Measurements from ENCODE around the gene NOTCH4. TPM values are rescaled to one million over a fixed set of nuclear protein-coding genes. Genes with fewer than 3 reads are reported as not detected.
A peak's percentile ranks its signal among the peaks of the same experiment; 100 is the strongest.
"Not testable (repeated sequence)": the region's sequence is repeated elsewhere in the genome, so short reads cannot be mapped to it uniquely, and the experiment has no call there.

Gene NOTCH4
- total RNA-seq, 2 experiments from 2014 or later: 0.47 to 0.53 TPM

- Mint-ChIP-seq H3K27me3 (peaks cover 2% of the 10 kb centered on the region), H3K27ac (no peak overlapping the region), H3K4me3 (no peak overlapping the region), H3K4me1 (ENCODE audit: low read depth) (peaks cover 19% of the 10 kb centered on the region), H3K36me3 (ENCODE audit: low read depth) (no peaks in the 10 kb centered on the region), H3K9me3 (peaks cover 2% of the 10 kb centered on the region)
- Histone ChIP-seq H3K27me3 (ENCODE audit: control insufficient read depth in 1 of 2, insufficient read depth in 2 of 2, low read length in 2 of 2) (no peaks in the 10 kb centered on the region), H3K36me3 (ENCODE audit: insufficient read depth, low read length) (no peaks in the 10 kb centered on the region), H3K4me3 (ENCODE audit: low read length) (no peak overlapping the region), H3K27ac (ENCODE audit: low read depth in 1 of 2, low read length in 2 of 2) (no peak overlapping the region), H3K9me3 (ENCODE audit: control insufficient read depth in 1 of 2, insufficient read depth in 1 of 2, low read length in 2 of 2) (no peaks in the 10 kb centered on the region), H3K4me1 (ENCODE audit: insufficient read depth, low read length) (no peaks in the 10 kb centered on the region)
- intact Hi-C loops (cut with DNase I, micrococcal nuclease): no loop called here
- POLR2A ChIA-PET: no interaction called here
- no peak for ATAC-seq (ENCODE audit: poor library complexity)
- CTCF ChIA-PET: no interaction called here
- TF ChIP-seq, protein P1, sequence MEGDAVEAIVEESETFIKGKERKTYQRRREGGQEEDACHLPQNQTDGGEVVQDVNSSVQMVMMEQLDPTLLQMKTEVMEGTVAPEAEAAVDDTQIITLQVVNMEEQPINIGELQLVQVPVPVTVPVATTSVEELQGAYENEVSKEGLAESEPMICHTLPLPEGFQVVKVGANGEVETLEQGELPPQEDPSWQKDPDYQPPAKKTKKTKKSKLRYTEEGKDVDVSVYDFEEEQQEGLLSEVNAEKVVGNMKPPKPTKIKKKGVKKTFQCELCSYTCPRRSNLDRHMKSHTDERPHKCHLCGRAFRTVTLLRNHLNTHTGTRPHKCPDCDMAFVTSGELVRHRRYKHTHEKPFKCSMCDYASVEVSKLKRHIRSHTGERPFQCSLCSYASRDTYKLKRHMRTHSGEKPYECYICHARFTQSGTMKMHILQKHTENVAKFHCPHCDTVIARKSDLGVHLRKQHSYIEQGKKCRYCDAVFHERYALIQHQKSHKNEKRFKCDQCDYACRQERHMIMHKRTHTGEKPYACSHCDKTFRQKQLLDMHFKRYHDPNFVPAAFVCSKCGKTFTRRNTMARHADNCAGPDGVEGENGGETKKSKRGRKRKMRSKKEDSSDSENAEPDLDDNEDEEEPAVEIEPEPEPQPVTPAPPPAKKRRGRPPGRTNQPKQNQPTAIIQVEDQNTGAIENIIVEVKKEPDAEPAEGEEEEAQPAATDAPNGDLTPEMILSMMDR (IDR thresholded peaks at IDR 0.05): no peak
- DNase-seq: no peak
Observed at GRCh38 chr6:32267035-32267434, 43.2 kb upstream of the NOTCH4 start.

- DNase-seq; ATAC-seq (ENCODE audit: poor library complexity): not testable (repeated sequence)
- intact Hi-C loops (cut with DNase I, micrococcal nuclease): loop anchor here in 1 of 2 experiments (10.0 kb wide), 1 partner anchor 538 kb away; no protein-coding TSS in a partner anchor
Observed at GRCh38 chr6:32257262-32257661, 33.4 kb upstream of the NOTCH4 start.

DNA sequence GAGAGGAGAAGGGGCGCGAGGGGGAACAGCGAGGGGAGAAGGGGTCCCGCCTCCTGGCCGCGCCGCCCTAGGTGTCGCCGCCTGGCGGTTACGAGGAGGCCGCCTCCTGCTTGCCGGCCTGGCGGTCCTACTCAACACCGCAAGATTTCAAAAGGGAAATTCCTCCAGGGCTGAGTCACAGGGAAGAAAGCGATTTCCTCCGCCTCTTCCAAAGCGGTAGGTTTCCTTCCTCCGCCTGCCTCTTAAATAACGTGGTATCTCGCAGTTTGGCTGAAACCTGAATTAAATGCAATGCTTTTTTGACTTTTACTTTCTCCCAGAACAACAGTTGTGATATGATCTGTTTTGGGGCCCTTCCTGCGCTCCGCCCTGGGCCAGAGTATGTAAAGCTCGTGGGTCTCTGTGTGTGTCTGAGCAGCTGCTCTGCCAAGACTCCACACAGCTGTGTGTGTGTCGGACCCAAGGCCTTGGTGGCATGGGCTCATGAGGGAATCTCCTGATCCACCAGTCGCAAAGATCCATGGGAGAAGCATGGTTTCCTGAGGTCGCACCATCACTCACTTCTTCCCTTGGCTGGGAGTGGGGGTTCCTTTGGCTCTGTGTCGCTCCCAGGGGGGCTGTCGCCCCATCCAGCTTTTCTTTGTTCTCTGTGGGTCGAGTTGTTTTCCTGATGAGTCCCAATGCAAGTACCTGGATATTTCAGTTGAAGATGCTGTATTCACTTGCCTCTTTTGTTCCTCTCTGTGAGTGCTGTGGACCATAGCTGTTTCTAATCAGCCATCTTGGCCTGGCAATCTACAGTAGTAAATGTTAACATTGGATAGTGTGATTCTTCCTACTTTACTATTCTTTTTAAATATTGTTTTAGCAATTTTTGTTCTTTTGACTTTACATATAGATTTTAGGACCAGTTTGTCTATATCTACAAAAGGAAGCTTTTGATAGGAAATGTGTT lies 31.6 kb upstream of the NOTCH4 start:
- Histone ChIP-seq H3K9me3 (ENCODE audit: control insufficient read depth in 1 of 2, insufficient read depth in 1 of 2, low read length in 2 of 2) (no peaks in the 10 kb centered on the region), H3K4me3 (ENCODE audit: low read length) (peak overlapping the region; percentile 35), H3K4me1 (ENCODE audit: insufficient read depth, low read length) (peaks cover 16% of the 10 kb centered on the region), H3K27ac (ENCODE audit: low read depth in 1 of 2, low read length in 2 of 2) (no peak overlapping the region), H3K36me3 (ENCODE audit: insufficient read depth, low read length) (no peaks in the 10 kb centered on the region), H3K27me3 (ENCODE audit: control insufficient read depth in 1 of 2, insufficient read depth in 2 of 2, low read length in 2 of 2) (no peaks in the 10 kb centered on the region)
- intact Hi-C loops (cut with DNase I, micrococcal nuclease): loop anchor here in 1 of 2 experiments (10.0 kb wide), 1 partner anchor 539 kb away; no protein-coding TSS in a partner anchor
- POLR2A ChIA-PET: interaction anchor here (0.7 to 1.0 kb wide), 2 partner anchors 13 to 60 kb away, joined by 3 read pairs; no protein-coding TSS in a partner anchor
- Mint-ChIP-seq H3K9me3 (no peaks in the 10 kb centered on the region), H3K27me3 (no peaks in the 10 kb centered on the region), H3K36me3 (ENCODE audit: low read depth) (no peaks in the 10 kb centered on the region), H3K4me1 (ENCODE audit: low read depth) (peaks cover 27% of the 10 kb centered on the region), H3K27ac (no peak overlapping the region), H3K4me3 (peak overlapping the region; percentile 63)
- peak; percentile 19 to 87 (median 34) for DNase-seq
- peak; percentile 82 for ATAC-seq (ENCODE audit: poor library complexity)
- TF ChIP-seq, protein P1 (IDR thresholded peaks at IDR 0.05): peak; percentile 54
- CTCF ChIA-PET: interaction anchor here (1.4 to 2.6 kb wide), 2 partner anchors 10 kb away, joined by 6 to 7 read pairs; no protein-coding TSS in a partner anchor

More at GRCh38 chr6:32257262-32257661, 33.4 kb upstream of the NOTCH4 start:
- CTCF ChIA-PET: interaction anchor here (2.6 kb wide), 1 partner anchor 12 kb away, joined by 6 read pairs; no protein-coding TSS in a partner anchor
- H3K27ac Mint-ChIP-seq; H3K4me3 Mint-ChIP-seq; POLR2A ChIA-PET; H3K4me3 ChIP-seq (ENCODE audit: low read length); H3K9me3 Mint-ChIP-seq; H3K36me3 Mint-ChIP-seq (ENCODE audit: low read depth); H3K9me3 ChIP-seq (ENCODE audit: control insufficient read depth in 1 of 2, insufficient read depth in 1 of 2, low read length in 2 of 2); H3K27ac ChIP-seq (ENCODE audit: low read depth in 1 of 2, low read length in 2 of 2); H3K36me3 ChIP-seq (ENCODE audit: insufficient read depth, low read length); H3K27me3 Mint-ChIP-seq; H3K27me3 ChIP-seq (ENCODE audit: control insufficient read depth in 1 of 2, insufficient read depth in 2 of 2, low read length in 2 of 2): not testable (repeated sequence)
- peaks cover 16% of the 10 kb centered on the region for H3K4me1 ChIP-seq (ENCODE audit: insufficient read depth, low read length)
- H3K4me1 Mint-ChIP-seq (ENCODE audit: low read depth): peaks cover 20% of the 10 kb centered on the region

All from CD4-positive, alpha-beta T cell (primary cell).